NCI-H748 treated with DMSO at 0.1 percent for 48 hours (cell line): ENCODE results near the gene MED7.

Source experiments
- DNase-seq: peaks from one replicate; lab custom pipeline; 2025; lab: John Stamatoyannopoulos, UW

MED7 gene

DNA sequence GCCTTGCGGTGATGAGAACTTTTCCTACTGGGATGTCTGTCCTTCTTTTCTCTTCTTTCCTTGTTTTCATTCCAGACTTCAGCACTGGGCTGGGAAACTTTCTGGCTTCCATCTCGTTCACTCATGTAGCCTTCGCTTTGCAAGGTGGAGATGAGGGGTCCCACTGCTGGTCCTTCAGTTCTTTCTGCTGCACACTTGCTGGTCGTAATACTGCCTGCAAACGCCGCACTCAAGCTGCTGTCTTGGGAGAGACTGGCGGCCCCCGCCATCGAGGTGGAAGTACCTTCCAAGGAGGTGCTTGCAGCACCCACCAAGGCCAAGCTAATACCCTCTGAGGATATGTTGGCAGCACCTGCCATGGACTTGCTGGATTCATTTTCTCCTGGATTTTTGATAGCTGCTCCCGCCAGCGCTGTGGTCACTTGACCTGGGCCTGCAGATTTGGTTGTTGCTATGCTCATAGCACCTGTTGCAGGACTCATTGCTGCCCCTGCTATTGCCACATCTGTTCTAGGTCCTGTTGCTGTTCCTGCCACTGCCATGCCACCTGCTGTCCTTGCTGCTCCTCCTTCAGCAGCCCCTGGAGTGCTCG lies 20.4 kb upstream of the MED7 start:
- no peak for DNase-seq

DNA sequence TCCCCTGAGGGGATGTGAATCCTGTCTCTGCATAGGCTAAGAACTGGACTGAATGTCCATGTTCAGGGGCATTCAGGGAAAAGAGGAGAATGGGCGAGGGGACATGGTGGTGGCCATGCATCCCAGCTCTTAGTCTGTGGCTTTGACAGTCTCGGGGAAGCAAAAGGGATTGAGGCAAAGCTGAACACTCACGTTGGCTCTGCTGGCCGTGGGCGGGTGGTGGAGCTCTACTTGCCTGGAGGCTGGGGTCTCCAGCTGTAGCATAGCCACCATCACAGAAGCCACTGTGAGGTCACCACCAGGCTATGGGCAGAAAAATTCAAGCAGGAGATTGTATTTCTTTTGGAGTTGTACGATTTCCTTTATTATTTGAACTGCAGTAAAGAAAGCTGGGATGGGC lies 19.3 kb upstream of the MED7 start:
- DNase-seq: no peak

DNA sequence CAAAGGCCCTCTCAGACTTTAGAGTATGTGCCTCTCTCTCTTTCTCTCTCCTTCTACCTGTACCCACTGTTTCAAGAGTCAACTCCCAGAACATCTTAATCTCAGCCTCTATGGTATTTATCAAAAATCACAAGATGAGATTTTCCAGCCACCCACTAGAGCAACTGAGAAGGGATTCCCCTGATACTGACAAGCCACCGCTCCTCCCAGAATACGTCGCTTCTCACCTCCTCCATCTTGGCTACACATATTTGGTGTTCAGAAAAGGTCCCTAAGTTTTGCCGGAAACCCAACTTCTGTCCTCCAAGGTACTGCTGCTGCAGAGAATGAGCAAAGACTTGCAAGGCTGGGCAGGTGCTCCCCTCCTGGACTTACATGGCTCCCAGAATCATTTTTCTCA lies 17.3 kb upstream of the MED7 start:
- DNase-seq: no peak

DNA sequence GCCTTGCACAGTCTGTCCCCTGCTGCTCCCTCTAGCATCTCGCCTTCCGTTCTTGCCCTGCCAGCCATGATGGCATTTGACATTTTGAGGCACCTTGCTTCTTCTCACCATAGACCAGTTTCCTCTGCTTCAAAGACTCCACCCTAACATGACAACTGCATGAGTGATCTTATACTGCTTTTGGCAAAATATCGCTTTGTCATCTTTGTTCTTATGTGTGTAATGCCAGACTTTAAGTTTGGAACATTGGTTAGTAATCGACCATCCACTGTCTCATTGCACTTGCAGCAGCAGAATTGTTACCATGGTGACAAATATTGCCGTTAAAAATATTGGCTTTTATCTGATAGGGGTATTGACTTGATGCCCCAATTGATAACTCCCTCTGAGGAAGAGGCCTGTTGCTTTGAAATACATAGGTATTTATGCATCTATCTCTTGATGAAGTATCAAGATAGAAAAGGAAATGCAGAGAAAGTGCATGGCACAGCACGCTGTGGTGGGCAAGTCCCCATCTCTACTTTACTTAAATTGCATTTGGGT lies 16.6 kb upstream of the MED7 start:
- DNase-seq: no peak

DNA sequence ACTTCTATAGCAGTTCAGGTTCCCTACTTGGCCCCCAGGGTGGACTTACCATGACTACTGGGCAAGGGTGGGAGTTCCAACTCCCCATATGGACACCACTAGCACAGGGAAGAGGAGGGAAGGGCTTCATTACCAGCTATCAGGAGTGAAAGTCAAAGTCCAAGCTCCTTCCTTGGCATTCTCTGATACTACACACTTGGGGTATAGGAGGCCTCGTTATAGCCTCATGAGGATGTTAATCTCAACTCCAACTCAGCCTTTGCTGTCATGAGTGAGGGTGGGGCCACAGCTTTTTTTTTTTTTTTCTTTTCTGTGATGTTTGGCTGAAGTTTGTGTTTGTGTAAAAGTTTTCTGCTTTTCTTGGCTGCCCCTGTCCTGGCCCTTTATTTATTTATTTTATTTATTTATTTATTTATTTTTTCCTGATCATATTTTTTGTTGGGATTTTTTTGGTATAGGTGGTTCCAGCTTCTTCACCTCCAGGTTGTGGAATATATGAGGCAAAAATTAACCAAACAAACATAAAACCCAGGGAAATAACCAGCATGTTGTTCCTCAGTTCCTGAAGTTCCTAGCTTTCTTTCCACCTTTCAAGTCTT lies 14.7 kb upstream of the MED7 start:
- no peak for DNase-seq

DNA sequence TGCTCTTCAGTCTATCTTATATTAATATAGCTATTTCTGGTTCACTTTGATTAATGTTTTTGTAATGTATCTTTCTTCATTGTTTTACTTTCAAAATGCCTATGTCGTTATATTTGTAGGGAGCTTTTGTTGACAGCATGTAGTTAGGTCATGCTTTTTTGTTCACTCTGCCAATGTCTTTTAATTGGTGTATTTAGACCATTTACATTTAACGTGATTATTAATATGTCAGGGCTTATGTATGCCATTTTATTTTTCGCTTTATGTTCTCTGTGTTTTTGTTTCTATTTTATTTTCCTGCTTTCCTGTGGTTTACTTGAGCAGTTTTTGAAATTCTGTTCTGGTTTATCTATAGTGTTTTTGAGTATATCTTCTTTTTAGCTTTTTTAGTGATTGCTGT lies 12.6 kb upstream of the MED7 start:
- no peak for DNase-seq

DNA sequence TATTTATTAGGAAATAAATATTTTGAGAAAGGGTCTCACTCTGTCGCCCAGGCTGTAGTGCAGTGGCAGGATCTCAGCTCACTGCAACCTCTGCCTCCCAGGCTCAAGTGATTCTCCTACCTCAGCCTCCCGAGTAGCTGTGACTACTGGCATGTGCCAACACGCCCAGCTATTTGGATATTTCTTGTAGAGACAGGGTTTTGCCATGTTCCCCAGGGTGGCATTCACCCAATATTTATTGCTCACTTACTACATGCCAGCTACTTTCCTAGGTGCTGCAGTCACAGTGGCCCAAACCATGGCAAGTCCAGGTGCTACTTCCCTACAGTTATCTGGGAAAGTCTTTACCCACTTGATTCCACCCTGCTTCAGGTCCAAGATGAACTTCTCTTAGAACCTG lies 8.3 kb upstream of the MED7 start:
- DNase-seq: no peak

DNA sequence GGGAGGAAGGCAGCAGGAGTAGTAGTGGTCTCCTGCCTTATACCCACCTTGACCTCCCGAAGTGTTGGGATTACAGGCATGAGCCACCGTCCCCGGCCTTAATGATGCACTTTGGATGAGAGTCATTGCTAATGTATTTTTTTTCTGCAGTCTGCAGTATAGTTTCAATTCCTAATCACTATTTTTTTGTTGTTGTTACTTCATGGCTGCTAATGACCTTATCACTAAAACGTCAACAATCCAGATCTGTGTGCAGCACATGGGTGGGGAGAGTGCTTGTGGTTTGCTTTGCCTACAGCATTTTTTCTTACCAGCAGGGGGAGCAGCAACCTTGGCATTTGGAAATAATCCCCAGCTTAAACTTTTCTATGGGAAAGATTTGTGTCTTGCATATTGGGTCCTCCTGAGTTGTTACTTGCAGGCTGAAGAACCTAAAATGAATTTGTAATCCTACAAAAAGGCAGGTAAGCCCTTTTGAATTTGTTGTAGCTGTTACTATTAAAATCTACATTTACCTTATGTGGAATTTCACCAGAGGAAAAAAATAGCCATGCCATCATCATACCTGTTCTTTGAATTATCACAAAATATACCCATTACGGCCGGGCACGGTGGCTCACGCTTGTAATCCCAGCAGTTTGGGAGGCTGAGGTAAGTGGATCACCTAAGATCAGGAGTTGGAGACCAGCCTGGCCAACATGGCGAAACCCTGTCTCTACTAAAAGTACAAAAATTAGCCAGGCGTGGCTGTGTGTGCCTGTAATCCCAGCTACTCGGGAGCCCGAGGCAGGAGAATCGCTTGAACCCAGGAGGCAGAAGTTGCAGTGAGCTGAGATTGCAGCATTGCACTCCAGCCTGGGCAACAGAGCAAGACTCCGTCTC lies 6.3 kb upstream of the MED7 start:
- DNase-seq: peak; percentile 24

DNA sequence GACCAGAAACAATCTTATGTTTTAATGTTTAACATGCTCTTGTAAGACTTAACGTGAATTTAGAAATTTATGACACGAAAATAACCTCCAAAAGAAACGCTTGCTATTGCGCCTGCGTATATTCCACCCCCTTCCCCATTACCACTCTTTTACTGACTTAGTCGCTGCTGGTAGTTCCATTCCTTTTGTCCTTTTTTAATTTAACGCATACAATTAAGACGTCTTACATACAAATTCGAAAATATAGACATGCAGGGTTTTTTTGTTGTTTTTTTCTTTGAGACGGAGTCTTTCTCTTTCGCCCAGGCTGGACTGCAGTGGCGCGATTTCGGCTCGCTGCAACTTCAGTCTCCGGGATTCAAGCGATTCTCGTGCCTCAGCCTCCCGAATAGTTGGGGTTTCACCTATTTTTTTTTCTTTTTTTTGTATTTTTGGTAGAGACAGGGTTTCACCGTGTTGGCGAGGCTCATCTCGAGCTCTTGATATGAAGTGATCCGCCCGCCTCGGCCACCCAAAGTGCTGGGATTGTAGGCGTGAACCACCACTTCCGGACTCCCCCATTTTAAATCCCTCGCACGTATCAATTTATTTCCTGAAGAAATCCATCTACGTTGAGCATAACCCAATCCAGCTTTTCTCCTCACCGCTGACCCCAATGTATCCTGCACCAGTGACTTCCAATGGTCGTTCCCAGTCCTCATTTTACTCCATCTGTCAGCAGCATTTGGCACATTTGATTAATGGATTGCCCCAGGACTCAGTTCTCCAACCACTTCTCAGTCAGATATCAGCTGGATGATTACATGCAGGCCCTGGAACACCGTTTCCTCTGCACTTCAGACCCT lies 684 bp upstream of the MED7 start:
- DNase-seq: peak; percentile 94

DNA sequence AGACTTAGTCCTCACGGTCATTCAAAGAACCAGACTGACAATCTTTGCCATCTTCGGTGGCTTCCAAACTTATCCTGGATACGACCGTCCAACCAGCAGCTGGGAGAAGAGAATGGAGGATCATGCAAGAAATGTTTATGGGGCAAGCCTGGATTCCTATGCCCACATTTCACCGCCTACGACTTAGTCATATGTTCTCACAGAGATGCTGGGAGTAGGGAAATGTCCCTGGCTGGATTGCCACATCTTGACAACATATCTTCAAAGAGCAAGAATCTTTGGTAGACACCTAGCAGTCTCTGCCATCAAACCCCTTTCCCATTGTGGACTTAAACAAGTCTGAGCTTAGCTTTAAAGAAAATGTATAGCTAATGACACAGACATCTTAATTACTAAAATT lies 5.0 kb downstream of the MED7 start:
- no peak for DNase-seq

DNA sequence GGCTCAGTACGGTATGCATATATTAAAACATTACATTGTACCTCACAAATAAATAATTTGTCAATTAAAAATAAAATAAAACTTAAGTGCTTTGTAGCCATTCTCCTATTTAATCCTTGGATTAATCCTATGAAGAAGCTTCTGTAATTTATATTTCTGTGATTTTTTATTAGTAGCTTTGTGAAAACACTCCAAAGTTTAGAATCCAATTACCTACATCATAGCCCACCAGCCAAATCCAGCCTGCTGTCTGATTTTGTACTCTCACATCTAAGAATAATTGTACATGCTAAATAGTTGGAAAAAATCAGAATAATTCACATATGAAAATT lies 10.4 kb downstream of the MED7 start:
- DNase-seq: no peak

DNA sequence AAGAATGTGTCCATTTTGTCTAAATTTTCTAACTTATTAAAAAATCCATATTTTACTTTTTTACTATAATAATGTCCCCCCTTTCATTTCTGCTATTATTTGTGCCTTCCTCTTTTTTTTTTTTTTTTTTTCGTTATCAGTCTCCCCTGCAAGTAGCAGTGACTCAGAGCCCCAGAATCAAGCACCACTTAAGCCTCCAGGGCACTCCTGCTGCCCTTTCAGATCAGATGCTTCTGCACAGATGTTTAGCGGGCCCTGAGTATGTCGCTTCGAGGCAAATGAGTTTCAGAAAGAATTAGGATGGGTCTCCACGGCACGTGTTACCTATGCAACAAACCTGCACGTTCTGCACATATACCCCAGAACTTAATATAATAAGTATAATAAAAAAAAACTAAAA lies 11.7 kb downstream of the MED7 start:
- DNase-seq: no peak

DNA sequence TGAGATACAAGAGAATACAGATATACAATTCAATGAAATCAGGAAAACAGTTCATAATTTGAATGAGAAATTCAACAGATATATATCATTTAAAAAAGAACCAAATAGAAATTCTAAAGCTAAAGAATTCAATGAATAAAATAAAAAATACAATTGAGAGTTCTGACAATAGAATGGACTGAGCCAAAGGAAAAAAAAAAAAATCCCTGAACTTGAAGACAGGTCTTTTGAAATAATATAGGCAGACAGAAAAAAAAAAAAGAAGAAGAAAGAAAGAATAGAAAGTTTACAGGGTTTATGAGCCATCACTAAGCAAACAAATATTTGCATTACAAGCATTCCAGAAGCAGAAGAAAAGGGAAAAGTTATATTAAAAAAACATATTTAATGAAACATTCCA lies 21.0 kb downstream of the MED7 start:
- no peak for DNase-seq

DNA sequence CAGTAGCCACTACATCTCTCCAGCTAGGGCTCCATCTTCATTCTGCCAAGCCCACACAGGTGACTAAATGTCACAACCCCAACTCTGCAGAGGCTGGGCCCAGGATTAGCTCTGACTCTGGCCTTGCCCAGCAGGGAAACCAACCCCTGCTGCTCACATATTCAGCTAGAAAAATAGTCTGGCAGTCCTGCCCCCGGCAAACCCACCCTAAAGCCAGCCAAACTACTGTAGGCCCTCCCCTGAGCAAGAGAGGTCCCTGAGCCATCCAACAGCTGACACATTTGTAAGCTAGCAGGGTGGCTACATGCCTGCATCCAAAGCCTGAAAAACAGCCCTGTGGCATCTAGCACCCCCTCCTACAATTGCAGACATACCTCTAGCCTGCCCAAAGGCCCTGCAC lies 22.6 kb downstream of the MED7 start:
- no peak for DNase-seq

DNA sequence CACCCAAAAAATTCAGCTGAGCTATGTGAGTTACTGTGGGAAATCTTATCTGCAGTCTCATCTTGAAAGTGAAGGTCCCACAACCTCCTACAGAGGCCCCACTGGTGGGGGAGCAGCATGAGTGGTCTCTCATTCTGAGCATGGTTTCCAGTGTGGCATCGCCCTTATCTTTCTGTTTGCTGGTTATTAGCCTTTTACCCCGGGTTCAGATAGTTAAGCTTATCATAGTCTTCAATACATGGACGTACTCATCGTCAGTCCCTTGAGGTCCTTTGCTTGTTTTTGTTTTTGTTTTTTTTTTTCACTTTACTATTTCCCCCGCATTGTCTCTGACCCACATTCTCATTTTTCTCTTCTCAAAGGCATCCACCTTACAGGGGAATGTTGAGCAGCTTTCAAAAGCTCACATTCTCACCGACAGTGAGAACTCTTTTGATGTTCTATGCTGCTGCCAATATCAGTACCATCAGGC lies 26.1 kb downstream of the MED7 start:
- DNase-seq: no peak

DNA sequence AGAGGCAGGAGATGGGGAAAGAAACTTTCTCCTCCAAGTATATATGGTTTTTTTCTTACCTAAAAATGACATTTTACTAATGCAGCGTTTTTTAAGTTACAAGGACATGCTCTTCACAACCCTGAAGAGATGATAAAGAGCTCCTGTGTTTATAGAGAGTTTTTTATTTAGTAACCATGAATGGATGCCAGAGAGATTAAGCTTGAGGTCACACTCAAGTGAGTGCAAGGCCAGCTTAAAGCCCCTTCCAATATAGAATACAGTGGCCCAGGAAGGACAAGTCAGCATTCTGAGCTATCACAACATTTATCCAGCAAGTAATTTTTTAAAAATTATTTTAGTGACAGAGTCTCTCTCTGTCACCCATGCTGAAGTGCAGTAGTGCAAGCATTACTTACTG lies 27.2 kb downstream of the MED7 start:
- no peak for DNase-seq

DNA sequence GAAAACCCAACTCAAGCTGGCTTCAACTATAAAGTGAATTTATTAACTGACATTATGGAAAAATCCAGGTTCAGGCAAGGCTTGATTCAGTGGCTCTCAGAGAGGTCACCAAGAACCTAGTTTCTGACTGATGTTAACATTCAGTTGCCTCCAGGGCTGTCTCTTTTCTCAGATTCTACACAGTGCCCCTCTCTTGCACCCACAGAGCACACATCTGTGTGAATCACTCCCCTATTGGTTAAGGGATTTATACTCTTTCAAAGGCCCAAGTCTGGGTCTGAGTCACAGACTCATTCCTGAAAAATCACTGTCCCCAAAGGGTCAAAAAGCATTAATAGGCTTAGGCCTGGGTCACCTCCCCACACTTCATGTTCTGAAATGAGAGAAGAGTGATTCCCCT lies 27.7 kb downstream of the MED7 start:
- DNase-seq: no peak

DNA sequence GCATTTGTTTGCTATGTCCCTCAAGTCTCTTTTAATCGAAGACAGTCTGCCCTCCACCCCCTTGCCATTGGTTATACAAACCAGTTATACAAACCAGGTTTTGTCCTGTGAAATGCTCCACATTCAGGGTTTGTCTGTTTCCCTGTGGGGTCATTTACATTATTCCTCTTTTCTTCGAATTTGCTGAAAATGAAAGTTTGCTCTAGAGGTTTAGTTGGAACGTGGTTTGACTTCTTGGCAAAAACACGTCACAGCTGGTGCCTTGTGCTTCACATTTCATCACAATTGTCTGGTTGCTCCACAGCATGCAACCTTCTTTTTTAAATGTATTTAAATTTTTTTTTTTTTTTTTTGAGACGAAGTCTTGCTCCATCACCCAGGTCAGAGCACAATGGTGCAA lies 29.7 kb downstream of the MED7 start:
- no peak for DNase-seq

DNA sequence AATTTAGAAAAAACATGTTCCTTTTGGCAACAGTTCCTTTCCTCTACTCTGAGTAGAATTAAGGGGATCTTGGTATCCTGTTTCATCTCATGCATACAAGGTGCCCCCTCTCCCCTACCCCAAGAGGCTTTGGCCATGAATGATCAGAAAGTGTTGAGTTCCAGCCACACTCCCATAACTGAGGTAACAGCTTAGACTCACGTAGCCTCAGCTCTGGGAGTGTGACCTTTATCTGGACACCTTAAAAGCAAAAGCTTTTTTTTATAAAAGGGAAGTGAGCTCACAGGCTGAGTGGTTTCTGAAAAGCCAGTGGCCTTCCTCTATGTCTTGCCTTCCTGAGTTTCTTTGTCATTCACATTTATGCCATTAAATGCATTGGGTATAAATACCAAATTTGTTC lies 32.9 kb downstream of the MED7 start:
- no peak for DNase-seq

DNA sequence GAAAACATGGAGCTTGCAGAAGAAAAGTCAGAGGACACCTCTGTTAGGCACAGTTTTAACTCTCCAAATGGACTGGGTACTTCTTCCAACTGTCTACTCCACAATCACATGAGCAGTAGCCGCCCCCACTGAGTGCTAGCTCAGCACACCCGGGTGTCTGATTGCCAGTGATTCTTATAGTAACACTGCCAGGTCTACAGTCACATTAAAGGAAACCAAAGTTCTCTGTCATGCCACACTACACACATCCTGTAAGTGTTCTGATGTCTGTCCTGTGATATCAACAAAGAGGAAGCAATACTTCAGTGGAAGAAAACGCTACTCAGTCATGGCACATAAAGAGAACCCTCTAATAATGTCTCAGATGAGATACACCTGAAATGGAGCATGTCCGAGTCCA lies 33.7 kb downstream of the MED7 start, which contains the start of gene HAVCR2:
HAVCR2 (minus strand) TSS at position 69 of the 400 bp plus-strand sequence; CDS start at position 8, 61 bp downstream.
- DNase-seq: no peak

DNA sequence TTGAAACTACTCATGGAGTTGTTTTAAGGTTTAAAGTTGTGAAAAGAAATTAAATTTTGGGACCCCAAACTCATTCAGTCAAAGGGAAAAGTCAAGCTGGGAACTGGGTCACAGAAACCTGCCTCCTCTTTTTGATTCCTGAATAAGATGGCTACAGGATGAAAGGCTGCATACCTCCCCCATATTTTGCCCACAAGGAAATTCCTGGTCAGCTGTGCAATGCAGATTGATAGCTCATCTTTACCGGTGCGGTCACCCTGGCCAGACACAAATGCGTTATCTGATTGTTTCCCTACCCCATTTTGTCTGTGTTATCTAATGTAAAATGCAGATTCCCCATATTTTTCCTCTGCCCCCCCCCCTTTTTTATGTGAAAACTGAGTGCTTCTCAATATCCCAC lies 35.2 kb downstream of the MED7 start:
- no peak for DNase-seq
